ENCODE measurements around the gene PSMD13.
"Not testable (repeated sequence)": the region's sequence is repeated elsewhere in the genome, so short reads cannot be mapped to it uniquely, and the experiment has no call there.

DNA sequence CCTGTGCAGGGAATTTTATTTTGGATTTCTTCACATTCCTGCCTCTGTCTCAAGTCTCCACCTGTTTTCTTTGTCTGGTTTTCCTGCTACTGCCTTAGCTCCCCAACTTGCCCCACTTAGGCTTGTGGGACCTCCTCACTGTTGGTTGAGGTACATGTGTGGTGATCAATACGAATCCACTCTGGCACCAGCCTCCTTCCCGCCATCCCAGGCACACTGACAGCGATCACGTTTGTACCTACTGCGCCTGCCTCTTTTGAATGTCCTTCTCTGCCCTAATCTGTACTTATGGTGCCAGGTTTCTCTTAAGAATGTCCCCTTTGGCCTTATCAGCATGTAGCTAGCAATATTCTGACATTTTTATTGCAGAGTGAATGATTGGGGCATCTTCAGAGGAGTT is 46.2 kb upstream of the PSMD13 start:
- TF ChIP-seq CTCF (IDR thresholded peaks at IDR 0.05); ZFX (IDR thresholded peaks at IDR 0.05; ENCODE audit: borderline replicate concordance): not testable (repeated sequence)
